ENCODE measurements around the gene SNRNP200.

The SNRNP200 gene

GRCh38 chr2:96305091-96305978 is at the start of gene SNRNP200:
TSS of gene SNRNP200 (minus strand) at chr2:96305546. CDS start at chr2:96305437, 109 bp downstream.
- peak; percentile 88 for DNase-seq (ENCODE audit: low spot score)

- DNase-seq (ENCODE audit: low spot score): no peak
Observed at GRCh38 chr2:96354492-96354891, 49.1 kb upstream of the SNRNP200 start.

- DNase-seq (ENCODE audit: low spot score): no peak
Observed at GRCh38 chr2:96353606-96354101, 48.3 kb upstream of the SNRNP200 start.

GRCh38 chr2:96353032-96353561 is 47.8 kb upstream of the SNRNP200 start:
- DNase-seq (ENCODE audit: low spot score): peak; percentile 21

- peak; percentile 27 for DNase-seq (ENCODE audit: low spot score)
Observed at GRCh38 chr2:96347395-96347794, 42.0 kb upstream of the SNRNP200 start.

- DNase-seq (ENCODE audit: low spot score): no peak
Observed at GRCh38 chr2:96345868-96346462, 40.6 kb upstream of the SNRNP200 start.

GRCh38 chr2:96345438-96345837 is 40.1 kb upstream of the SNRNP200 start:
- DNase-seq (ENCODE audit: low spot score): no peak

GRCh38 chr2:96344011-96344410 is 38.7 kb upstream of the SNRNP200 start:
- DNase-seq (ENCODE audit: low spot score): peak; percentile 34

GRCh38 chr2:96342085-96342484 is 36.7 kb upstream of the SNRNP200 start:
- DNase-seq (ENCODE audit: low spot score): no peak

- no peak for DNase-seq (ENCODE audit: low spot score)
Observed at GRCh38 chr2:96341641-96342040, 36.3 kb upstream of the SNRNP200 start.

- DNase-seq (ENCODE audit: low spot score): no peak
Observed at GRCh38 chr2:96340493-96341414, 35.4 kb upstream of the SNRNP200 start.

- no peak for DNase-seq (ENCODE audit: low spot score)
Observed at GRCh38 chr2:96336873-96337272, 31.5 kb upstream of the SNRNP200 start.

- no peak for DNase-seq (ENCODE audit: low spot score)
Observed at GRCh38 chr2:96336104-96336775, 30.9 kb upstream of the SNRNP200 start.

GRCh38 chr2:96333708-96334107 is 28.4 kb upstream of the SNRNP200 start:
- no peak for DNase-seq (ENCODE audit: low spot score)

GRCh38 chr2:96330407-96330806 is 25.1 kb upstream of the SNRNP200 start:
- no peak for DNase-seq (ENCODE audit: low spot score)

- no peak for DNase-seq (ENCODE audit: low spot score)
Observed at GRCh38 chr2:96329874-96330273, 24.5 kb upstream of the SNRNP200 start.

- no peak for DNase-seq (ENCODE audit: low spot score)
Observed at GRCh38 chr2:96329456-96329855, 24.1 kb upstream of the SNRNP200 start.

- no peak for DNase-seq (ENCODE audit: low spot score)
Observed at GRCh38 chr2:96326990-96327820, 21.9 kb upstream of the SNRNP200 start.

- DNase-seq (ENCODE audit: low spot score): no peak
Observed at GRCh38 chr2:96326564-96326963, 21.2 kb upstream of the SNRNP200 start.

- no peak for DNase-seq (ENCODE audit: low spot score)
Observed at GRCh38 chr2:96325884-96326255, 20.5 kb upstream of the SNRNP200 start.
